AG04449 (cell line): ENCODE measurements around the gene AFAP1.

ENCODE experiments used
- CTCF ChIA-PET: fragments of 350-600 bp; formaldehyde crosslinking; extraction: SDS; loops from one replicate; lab custom pipeline; 2021; ENCODE audit warnings: antibody characterized with exemption; lab: Yijun Ruan, JAX
- POLR2A ChIA-PET: fragments of 400-600, 350-600 bp; formaldehyde crosslinking; extraction: SDS; loops from one replicate; lab custom pipeline; 2020; ENCODE audit warnings: antibody characterized with exemption, inconsistent platforms; lab: Yijun Ruan, JAX
- DNase-seq: peaks from one replicate; pipeline ENCODE4 v3.0.0-alpha.2; 2010; ENCODE audit warnings: low read depth, low spot score
- H3K4me3 ChIP-seq: 2 replicates; pipeline ENCODE4 v1.5.1; 2011; ENCODE audit warnings: low read depth, mild to moderate bottlenecking, control low read depth, low read length
- CTCF ChIP-seq: IDR thresholded peaks from one replicate; pipeline ENCODE4 v1.5.1; 2011; ENCODE audit warnings: mild to moderate bottlenecking, moderate library complexity, low read length, control low read depth, inconsistent platforms; ENCODE audit not compliant: insufficient read depth; ENCODE audit errors: missing control alignments

Gene AFAP1

GRCh38 chr4:7815981-7816380, 123.7 kb downstream of the AFAP1 start:
- no peak for DNase-seq
- H3K4me3 ChIP-seq, result no peak overlapping the region
- CTCF ChIA-PET, result interaction anchor here (0.7 to 11.0 kb wide), 6 partner anchors 12 to 172 kb away, joined by 3 to 136 read pairs (median 7); no protein-coding TSS in a partner anchor
- POLR2A ChIA-PET, result no interaction called here
- no peak for TF ChIP-seq CTCF

- H3K4me3 ChIP-seq, result no peak overlapping the region
- POLR2A ChIA-PET, result no interaction called here
- CTCF ChIA-PET, result interaction anchor here (0.7 to 11.0 kb wide), 5 partner anchors 11 to 172 kb away, joined by 3 to 136 read pairs (median 4); no protein-coding TSS in a partner anchor
- DNase-seq, result no peak
- TF ChIP-seq CTCF, result no peak
Observed at GRCh38 chr4:7815562-7815961, 124.1 kb downstream of the AFAP1 start.

- ChIA-PET CTCF (interaction anchor here (4.1 to 11.0 kb wide), 2 partner anchors 11 to 173 kb away, joined by 29 to 136 read pairs; no protein-coding TSS in a partner anchor), POLR2A (no interaction called here)
- DNase-seq, result no peak
- no peak overlapping the region for H3K4me3 ChIP-seq
- TF ChIP-seq CTCF, result no peak
Observed at GRCh38 chr4:7814451-7814850, 125.2 kb downstream of the AFAP1 start.

- DNase-seq, result no peak
- ChIA-PET POLR2A (no interaction called here), CTCF (interaction anchor here (1.1 to 11.0 kb wide), 6 partner anchors 8 to 174 kb away, joined by 3 to 136 read pairs (median 3); no protein-coding TSS in a partner anchor)
- TF ChIP-seq CTCF, result no peak
- no peak overlapping the region for H3K4me3 ChIP-seq
Observed at GRCh38 chr4:7813674-7814073, 126.0 kb downstream of the AFAP1 start.

- ChIA-PET POLR2A (no interaction called here), CTCF (interaction anchor here (0.6 to 11.0 kb wide), 7 partner anchors 8 to 175 kb away, joined by 3 to 136 read pairs (median 3); no protein-coding TSS in a partner anchor)
- TF ChIP-seq CTCF, result no peak
- no peak for DNase-seq
- no peak overlapping the region for H3K4me3 ChIP-seq
Observed at GRCh38 chr4:7812921-7813320, 126.7 kb downstream of the AFAP1 start.

GRCh38 chr4:7812231-7812857, 127.3 kb downstream of the AFAP1 start:
- H3K4me3 ChIP-seq, result no peak overlapping the region
- no peak for TF ChIP-seq CTCF
- CTCF ChIA-PET, result interaction anchor here (1.1 to 11.0 kb wide), 6 partner anchors 9 to 175 kb away, joined by 3 to 136 read pairs (median 3); no protein-coding TSS in a partner anchor

More at GRCh38 chr4:7812231-7812857, 127.3 kb downstream of the AFAP1 start:
- no peak for DNase-seq
- POLR2A ChIA-PET, result interaction anchor here (0.6 to 1.2 kb wide), 3 partner anchors 8 to 160 kb away, joined by 4 to 5 read pairs (median 5); no protein-coding TSS in a partner anchor
